ENCODE results near the gene ZNF227. TPM values are rescaled to one million over a fixed set of nuclear protein-coding genes. Genes with fewer than 3 reads are reported as not detected.
A peak's percentile ranks its signal among the peaks of the same experiment; 100 is the strongest.

The ZNF227 gene
- total and polyA plus RNA-seq, 12 donors, result 4.7 to 33.2 (median 18.4) TPM

DNA sequence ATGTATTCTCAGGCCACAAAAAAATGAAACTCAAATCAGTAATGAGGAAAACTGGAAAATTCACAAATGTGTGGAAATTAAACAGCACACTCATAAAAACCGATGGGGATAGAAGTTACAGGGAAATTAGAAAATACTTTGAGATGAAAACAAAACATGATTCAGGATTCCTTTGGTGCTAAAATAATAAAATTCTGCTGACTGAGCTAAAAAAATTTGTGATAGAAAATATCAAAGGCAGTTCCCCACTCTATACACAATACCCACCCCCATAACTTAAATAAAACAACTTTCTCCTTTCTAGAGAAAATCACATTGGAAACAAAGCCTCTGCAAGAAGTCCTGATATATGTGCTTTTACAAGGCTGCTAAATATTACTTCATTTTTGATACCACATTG is 45.8 kb downstream of the ZNF227 start:
- Histone ChIP-seq H3K27ac (no peak overlapping the region), H3K36me3 (replicated peaks in 1 of 2) (no peaks in the 10 kb centered on the region), H3K9me3 (replicated peaks in 1 of 3) (peaks cover 0 to 35% (median 15%) of the 10 kb centered on the region in 3 donors), H3K27me3 (no peaks in the 10 kb centered on the region), H3K4me1 (replicated peaks in 1 of 2) (no peaks in the 10 kb centered on the region), H3K4me3 (no peak overlapping the region)
- WGBS, 4 donors, result 95 to 100% (median 98%) methylated on average over 1 of the region's 1 CpG
- intact Hi-C loops (cut with DNase I), result no loop called here
- no peak for DNase-seq
- TF ChIP-seq, protein P1, sequence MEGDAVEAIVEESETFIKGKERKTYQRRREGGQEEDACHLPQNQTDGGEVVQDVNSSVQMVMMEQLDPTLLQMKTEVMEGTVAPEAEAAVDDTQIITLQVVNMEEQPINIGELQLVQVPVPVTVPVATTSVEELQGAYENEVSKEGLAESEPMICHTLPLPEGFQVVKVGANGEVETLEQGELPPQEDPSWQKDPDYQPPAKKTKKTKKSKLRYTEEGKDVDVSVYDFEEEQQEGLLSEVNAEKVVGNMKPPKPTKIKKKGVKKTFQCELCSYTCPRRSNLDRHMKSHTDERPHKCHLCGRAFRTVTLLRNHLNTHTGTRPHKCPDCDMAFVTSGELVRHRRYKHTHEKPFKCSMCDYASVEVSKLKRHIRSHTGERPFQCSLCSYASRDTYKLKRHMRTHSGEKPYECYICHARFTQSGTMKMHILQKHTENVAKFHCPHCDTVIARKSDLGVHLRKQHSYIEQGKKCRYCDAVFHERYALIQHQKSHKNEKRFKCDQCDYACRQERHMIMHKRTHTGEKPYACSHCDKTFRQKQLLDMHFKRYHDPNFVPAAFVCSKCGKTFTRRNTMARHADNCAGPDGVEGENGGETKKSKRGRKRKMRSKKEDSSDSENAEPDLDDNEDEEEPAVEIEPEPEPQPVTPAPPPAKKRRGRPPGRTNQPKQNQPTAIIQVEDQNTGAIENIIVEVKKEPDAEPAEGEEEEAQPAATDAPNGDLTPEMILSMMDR (IDR thresholded peaks at IDR 0.05), result no peak
- TF ChIP-seq POLR2A (IDR thresholded peaks at IDR 0.05), result no peak

GRCh38 chr19:44258835-44259413 is 46.6 kb downstream of the ZNF227 start:
- Histone ChIP-seq H3K4me1 (replicated peaks in 1 of 2) (no peaks in the 10 kb centered on the region), H3K9me3 (replicated peaks in 1 of 3) (peaks cover 0 to 32% (median 15%) of the 10 kb centered on the region in 3 donors), H3K36me3 (replicated peaks in 1 of 2) (no peaks in the 10 kb centered on the region), H3K4me3 (no peak overlapping the region), H3K27me3 (no peaks in the 10 kb centered on the region), H3K27ac (no peak overlapping the region)
- no peak for DNase-seq
- TF ChIP-seq POLR2A (IDR thresholded peaks at IDR 0.05), result no peak
- TF ChIP-seq, protein P1 (IDR thresholded peaks at IDR 0.05), result no peak
- WGBS, 4 donors, result 93 to 97% (median 95%) methylated on average over 2 of the region's 2 CpGs
- intact Hi-C loops (cut with DNase I), result no loop called here

GRCh38 chr19:44260343-44260681 is 48.0 kb downstream of the ZNF227 start:
- H3K36me3 ChIP-seq (replicated peaks in 1 of 2), result no peaks in the 10 kb centered on the region
- H3K4me3 ChIP-seq, result peak overlapping the region in 2 of 4 donors; percentile 2 to 36
- intact Hi-C loops (cut with DNase I), result no loop called here
- no peaks in the 10 kb centered on the region for H3K4me1 ChIP-seq (replicated peaks in 1 of 2)
- TF ChIP-seq, protein P1 (IDR thresholded peaks at IDR 0.05), result no peak
- TF ChIP-seq POLR2A (IDR thresholded peaks at IDR 0.05), result no peak
- H3K27me3 ChIP-seq, result no peaks in the 10 kb centered on the region
- no peak for DNase-seq
- H3K9me3 ChIP-seq (replicated peaks in 1 of 3), result peaks cover 0 to 20% (median 11%) of the 10 kb centered on the region in 3 donors
- 19 to 28% (median 20%) methylated on average over 7 of the region's 7 CpGs for WGBS, 4 donors
- peak overlapping the region in 1 of 5 donors; percentile 17 for H3K27ac ChIP-seq

DNA sequence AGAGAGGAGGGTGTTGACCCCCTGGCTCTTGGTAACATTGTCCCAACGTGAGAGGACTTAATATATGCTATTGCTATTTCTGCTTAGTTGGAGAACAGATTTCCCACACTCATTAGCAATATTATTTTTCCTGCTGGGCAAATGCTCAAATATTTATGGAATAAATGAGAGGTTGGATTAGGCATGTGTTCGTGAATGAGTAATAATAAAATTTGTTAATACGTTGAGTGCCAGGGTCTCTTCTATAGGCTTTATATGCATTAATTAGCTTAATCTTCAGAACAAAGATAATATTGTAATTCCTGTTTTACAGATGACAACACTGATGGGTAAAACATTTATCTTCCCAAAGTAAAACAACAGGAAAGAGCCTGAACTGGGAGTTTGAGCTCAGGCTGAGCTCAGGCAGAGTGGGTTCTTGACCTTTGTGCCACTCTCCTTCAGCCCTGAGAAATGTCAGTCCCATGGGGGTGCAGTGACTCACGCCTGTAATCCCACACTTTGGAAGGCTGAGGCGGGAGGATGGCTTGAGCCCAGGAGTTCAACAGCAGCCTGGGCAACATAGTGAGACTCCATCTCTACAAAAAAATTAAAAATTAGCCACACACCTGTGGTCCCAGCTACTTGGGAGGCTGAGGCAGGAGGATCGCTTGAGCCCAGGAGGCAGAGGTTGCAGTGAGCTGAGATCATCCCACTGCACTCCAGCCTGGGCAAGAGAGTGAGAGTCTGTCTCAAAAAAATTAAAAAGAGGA is 48.5 kb downstream of the ZNF227 start:
- Histone ChIP-seq H3K27me3 (no peaks in the 10 kb centered on the region), H3K4me3 (no peak overlapping the region), H3K36me3 (replicated peaks in 1 of 2) (no peaks in the 10 kb centered on the region), H3K9me3 (replicated peaks in 1 of 3) (peaks cover 0 to 14% (median 5%) of the 10 kb centered on the region in 3 donors), H3K27ac (no peak overlapping the region), H3K4me1 (replicated peaks in 1 of 2) (no peaks in the 10 kb centered on the region)
- WGBS, 4 donors, result 63 to 79% (median 67%) methylated on average over 6 of the region's 6 CpGs
- intact Hi-C loops (cut with DNase I), result no loop called here
- no peak for DNase-seq
- no peak for TF ChIP-seq POLR2A (IDR thresholded peaks at IDR 0.05)
- TF ChIP-seq, protein P1 (IDR thresholded peaks at IDR 0.05), result no peak

All from adrenal gland (tissue), 12 donors.